ENCODE results near the gene SIVA1. TPM values are rescaled to one million over a fixed set of nuclear protein-coding genes. Genes with fewer than 3 reads are reported as not detected.

The SIVA1 gene
- polyA plus RNA-seq, 1 of the 3 experiments (the other 2 are of a cell fraction), result 137 TPM

DNA sequence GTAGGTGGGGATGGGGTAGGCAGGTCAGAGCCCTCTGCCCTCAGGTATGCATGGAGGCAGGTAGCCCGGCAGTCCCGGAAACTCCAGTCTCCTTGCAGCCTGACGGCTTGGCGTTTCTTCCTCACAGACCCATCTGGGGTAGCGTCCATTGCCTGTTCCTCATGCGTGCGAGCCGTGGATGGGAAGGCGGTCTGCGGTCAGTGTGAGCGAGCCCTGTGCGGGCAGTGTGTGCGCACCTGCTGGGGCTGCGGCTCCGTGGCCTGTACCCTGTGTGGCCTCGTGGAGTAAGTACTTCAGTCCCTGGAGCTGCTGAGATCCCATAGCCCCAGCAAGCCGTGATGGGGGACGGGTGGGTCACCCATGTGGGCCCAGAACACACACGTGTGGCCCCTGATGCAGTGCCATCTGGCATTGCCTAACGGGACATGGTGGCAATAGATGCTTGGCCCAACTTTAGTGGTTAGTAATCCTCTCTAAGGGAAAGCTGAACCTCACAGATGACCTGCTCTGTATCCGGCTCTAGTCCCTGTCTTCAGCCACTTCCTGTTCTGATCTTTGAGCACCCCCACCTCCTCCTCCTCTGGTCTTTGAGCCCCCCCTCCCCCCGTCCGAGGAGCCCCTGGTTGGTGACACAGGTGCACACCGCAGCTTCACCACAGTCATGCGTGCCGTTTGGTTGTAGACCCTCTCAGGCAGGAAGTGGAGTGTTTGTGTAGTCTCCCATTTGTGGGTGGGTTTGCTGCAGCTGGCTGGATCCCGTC, 3.7 kb downstream of the SIVA1 start:
- Histone ChIP-seq H3K9me2 (no peaks in the 10 kb centered on the region), H3K27ac (ENCODE audit: low read depth in 2 of 2, low read length in 1 of 2) (no peak overlapping the region), H3F3A (replicated peaks; ENCODE audit: insufficient read depth) (no peaks in the 10 kb centered on the region), H3K79me2 (ENCODE audit: insufficient read depth) (peaks cover 50% of the 10 kb centered on the region), H3K4me2 (no peak overlapping the region), H2AFZ (ENCODE audit: low read depth) (no peak overlapping the region), H3K4me3 (ENCODE audit: low read depth in 2 of 2, low read length in 1 of 2) (no peak overlapping the region), H3K36me3 (replicated peaks in 1 of 2; ENCODE audit: control insufficient read depth in 1 of 2, insufficient read depth in 2 of 2, low read length in 1 of 2) (peaks cover 8 to 39% of the 10 kb centered on the region in 2 experiments), H4K20me1 (ENCODE audit: insufficient read depth) (peaks cover 31% of the 10 kb centered on the region), H3K9ac (no peak overlapping the region), H3K9me3 (no peaks in the 10 kb centered on the region), H3K4me1 (ENCODE audit: control insufficient read depth in 1 of 2, insufficient read depth in 2 of 2, low read depth in 1 of 2, low read length in 1 of 2) (peaks cover 8 to 14% of the 10 kb centered on the region in 2 experiments; a peak in 3 of 4 replicates), H3K27me3 (ENCODE audit: insufficient read depth) (no peaks in the 10 kb centered on the region)
- POLR2A ChIA-PET, result no interaction called here
- TF ChIP-seq NRF1 (IDR thresholded peaks at IDR 0.05; ENCODE audit: low read depth, low read length), result no peak
- no peak for TF ChIP-seq ZBTB33 (IDR thresholded peaks at IDR 0.05; ENCODE audit: borderline replicate concordance, low read depth)
- TF ChIP-seq TEAD4 (IDR thresholded peaks at IDR 0.05; ENCODE audit: borderline replicate concordance, insufficient read depth), result no peak
- CTCF ChIA-PET, result interaction anchor here (2.1 to 4.3 kb wide), 2 partner anchors 12 to 44 kb away, joined by 5 to 26 read pairs; partner anchors contain the start of gene ZBTB42
- 91% methylated on average over 23 of the region's 27 CpGs for WGBS (ENCODE audit: low lambda C conversion rate)
- DNase-seq, result no peak

DNA sequence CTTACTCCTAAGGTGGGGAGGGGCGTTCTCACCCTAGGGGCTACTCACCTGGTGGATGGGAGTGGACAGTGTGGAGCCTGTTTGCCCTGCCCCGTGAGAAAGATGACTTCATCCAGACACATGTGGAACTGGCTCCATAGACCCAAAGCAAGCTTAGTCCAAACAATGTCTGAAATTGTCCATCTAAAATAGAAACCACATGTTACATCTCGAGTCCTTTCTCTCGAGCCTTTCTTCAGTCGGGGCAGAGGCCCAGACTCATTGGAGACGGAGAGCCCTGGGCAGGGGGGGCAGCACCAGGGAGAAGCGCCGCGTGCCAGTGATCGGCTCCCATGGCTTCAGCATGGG, 4.3 kb downstream of the SIVA1 start:
- H3K27me3 ChIP-seq (ENCODE audit: insufficient read depth), result no peaks in the 10 kb centered on the region
- POLR2A ChIA-PET, result no interaction called here
- no peak overlapping the region for H2AFZ ChIP-seq (ENCODE audit: low read depth)
- no peak overlapping the region for H3K4me3 ChIP-seq (ENCODE audit: low read depth in 2 of 2, low read length in 1 of 2)
- no peaks in the 10 kb centered on the region for H3K9me3 ChIP-seq
- H3K4me1 ChIP-seq (ENCODE audit: control insufficient read depth in 1 of 2, insufficient read depth in 2 of 2, low read depth in 1 of 2, low read length in 1 of 2), result peaks cover 8 to 12% of the 10 kb centered on the region in 2 experiments; a peak in 3 of 4 replicates
- peaks cover 50% of the 10 kb centered on the region for H3K79me2 ChIP-seq (ENCODE audit: insufficient read depth)
- DNase-seq, result no peak
- peaks cover 8 to 39% of the 10 kb centered on the region in 2 experiments for H3K36me3 ChIP-seq (replicated peaks in 1 of 2; ENCODE audit: control insufficient read depth in 1 of 2, insufficient read depth in 2 of 2, low read length in 1 of 2)
- H3K9ac ChIP-seq, result no peak overlapping the region
- H3K27ac ChIP-seq (ENCODE audit: low read depth in 2 of 2, low read length in 1 of 2), result no peak overlapping the region
- CTCF ChIA-PET, result interaction anchor here (2.1 to 4.3 kb wide), 2 partner anchors 11 to 43 kb away, joined by 5 to 26 read pairs; partner anchors contain the start of gene ZBTB42
- TF ChIP-seq FOSL2 (IDR thresholded peaks at IDR 0.05; ENCODE audit: borderline replicate concordance, low read depth) (no peak), RAD21 (IDR thresholded peaks at IDR 0.05; ENCODE audit: low read length) (no peak), POLR2AphosphoS5 (IDR thresholded peaks at IDR 0.05; ENCODE audit: low read depth, low read length) (no peak), EZH2phosphoT487 (IDR thresholded peaks at IDR 0.05; ENCODE audit: borderline replicate concordance, low read depth) (no peak), REST (IDR thresholded peaks at IDR 0.05; ENCODE audit: low read depth, low read length) (no peak), GABPA (IDR thresholded peaks at IDR 0.05; ENCODE audit: low read depth) (no peak), FOXJ3 (CRISPR knock-in tag; IDR thresholded peaks at IDR 0.05) (no peak), RCOR1 (IDR thresholded peaks at IDR 0.05; ENCODE audit: low read length) (no peak), RXRA (IDR thresholded peaks at IDR 0.05; ENCODE audit: borderline replicate concordance, low read depth) (no peak), ZBTB33 (IDR thresholded peaks at IDR 0.05; ENCODE audit: borderline replicate concordance, low read depth) (no peak), ELF1 (IDR thresholded peaks at IDR 0.05) (no peak), TEAD4 (IDR thresholded peaks at IDR 0.05; ENCODE audit: borderline replicate concordance, insufficient read depth) (no peak)
- H3F3A ChIP-seq (replicated peaks; ENCODE audit: insufficient read depth), result no peaks in the 10 kb centered on the region
- peaks cover 31% of the 10 kb centered on the region for H4K20me1 ChIP-seq (ENCODE audit: insufficient read depth)
- no peaks in the 10 kb centered on the region for H3K9me2 ChIP-seq
- H3K4me2 ChIP-seq, result no peak overlapping the region
- 76% methylated on average over 6 of the region's 10 CpGs for WGBS (ENCODE audit: low lambda C conversion rate)
